ENCODE measurements around the gene TMC3.
"Not testable (repeated sequence)": the region's sequence is repeated elsewhere in the genome, so short reads cannot be mapped to it uniquely, and the experiment has no call there.

Gene TMC3

DNA sequence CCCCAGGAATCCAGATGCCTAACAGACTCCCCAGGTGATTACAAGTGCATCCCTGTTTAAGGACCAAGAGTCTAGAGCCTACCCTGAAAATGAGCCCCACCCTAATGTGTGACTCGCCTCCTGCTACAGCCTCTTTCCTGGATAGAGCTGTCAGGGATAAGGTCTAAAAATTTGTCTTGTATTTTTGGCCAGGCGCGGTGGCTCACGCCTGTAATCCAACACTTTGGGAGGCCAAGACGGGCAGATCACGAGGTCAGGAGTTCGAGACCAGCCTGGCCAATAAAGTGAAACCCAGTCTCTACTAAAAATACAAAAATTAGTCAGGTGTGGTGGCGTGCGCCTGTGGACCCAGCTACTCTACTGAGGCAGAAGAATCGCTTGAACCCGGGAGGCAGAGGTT lies 11.2 kb downstream of the TMC3 start:
- Histone ChIP-seq H3K36me3 (ENCODE audit: control insufficient read depth, insufficient read depth, low read length, severe bottlenecking) (no peaks in the 10 kb centered on the region), H3K9me3 (ENCODE audit: control insufficient read depth, low read length) (peaks cover 2% of the 10 kb centered on the region), H3K4me3 (ENCODE audit: low read length) (no peak overlapping the region), H3K4me1 (ENCODE audit: control insufficient read depth, insufficient read depth, low read length) (peaks cover 8% of the 10 kb centered on the region), H3K27me3 (replicated peaks; ENCODE audit: control insufficient read depth, insufficient read depth, low read length) (no peaks in the 10 kb centered on the region), H3K9ac (ENCODE audit: low read length) (no peak overlapping the region)
- no peak for DNase-seq (ENCODE audit: low read depth)

DNA sequence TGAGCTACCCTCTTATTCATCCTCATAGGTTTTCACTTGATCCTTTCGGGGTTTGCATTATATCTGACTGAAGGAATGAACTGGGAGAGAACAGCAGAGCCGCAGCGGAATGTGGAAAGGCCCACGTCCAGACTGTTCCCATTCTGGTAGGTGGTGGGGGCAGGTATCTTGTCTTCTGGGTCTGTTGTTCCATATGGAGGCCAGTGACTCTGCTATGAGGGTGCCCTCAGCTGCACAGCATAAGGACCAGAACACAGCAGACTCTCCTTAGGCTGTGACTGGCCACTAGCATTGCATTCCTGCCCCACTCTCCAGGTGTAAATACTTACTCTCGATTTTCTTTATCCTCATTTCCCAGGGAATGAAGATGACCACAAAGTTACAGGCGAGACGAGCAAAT lies 12.1 kb downstream of the TMC3 start:
- Histone ChIP-seq H3K36me3 (ENCODE audit: control insufficient read depth, insufficient read depth, low read length, severe bottlenecking) (no peaks in the 10 kb centered on the region), H3K9ac (ENCODE audit: low read length) (no peak overlapping the region), H3K4me3 (ENCODE audit: low read length) (no peak overlapping the region), H3K27me3 (replicated peaks; ENCODE audit: control insufficient read depth, insufficient read depth, low read length) (no peaks in the 10 kb centered on the region), H3K4me1 (ENCODE audit: control insufficient read depth, insufficient read depth, low read length) (peaks cover 8% of the 10 kb centered on the region), H3K9me3 (ENCODE audit: control insufficient read depth, low read length) (peaks cover 5% of the 10 kb centered on the region)
- no peak for DNase-seq (ENCODE audit: low read depth)

DNA sequence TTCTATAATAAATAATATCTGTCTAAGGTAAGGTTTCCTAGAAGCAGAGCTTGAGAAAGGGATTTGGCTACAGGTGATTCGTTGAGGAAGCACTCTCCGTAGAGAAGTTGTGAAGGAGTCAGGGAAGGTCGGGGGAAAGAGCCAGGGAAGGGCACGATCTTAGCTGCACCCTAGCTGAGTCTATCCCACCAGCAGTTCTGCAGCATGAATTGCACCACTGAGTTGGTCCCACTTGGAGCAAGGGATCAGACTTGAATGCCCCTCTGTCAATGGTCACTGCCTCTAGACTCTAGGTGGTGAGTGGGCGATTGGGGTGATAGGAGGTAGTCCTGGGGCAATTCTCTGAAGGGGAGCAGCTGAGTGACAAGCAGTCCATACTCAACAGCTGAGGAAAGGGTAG lies 13.5 kb downstream of the TMC3 start:
- peaks cover 8% of the 10 kb centered on the region for H3K4me1 ChIP-seq (ENCODE audit: control insufficient read depth, insufficient read depth, low read length)
- no peak overlapping the region for H3K4me3 ChIP-seq (ENCODE audit: low read length)
- no peaks in the 10 kb centered on the region for H3K36me3 ChIP-seq (ENCODE audit: control insufficient read depth, insufficient read depth, low read length, severe bottlenecking)
- H3K9ac ChIP-seq (ENCODE audit: low read length) = no peak overlapping the region
- H3K27me3 ChIP-seq (replicated peaks; ENCODE audit: control insufficient read depth, insufficient read depth, low read length) = no peaks in the 10 kb centered on the region
- peaks cover 5% of the 10 kb centered on the region for H3K9me3 ChIP-seq (ENCODE audit: control insufficient read depth, low read length)
- DNase-seq (ENCODE audit: low read depth) = no peak

DNA sequence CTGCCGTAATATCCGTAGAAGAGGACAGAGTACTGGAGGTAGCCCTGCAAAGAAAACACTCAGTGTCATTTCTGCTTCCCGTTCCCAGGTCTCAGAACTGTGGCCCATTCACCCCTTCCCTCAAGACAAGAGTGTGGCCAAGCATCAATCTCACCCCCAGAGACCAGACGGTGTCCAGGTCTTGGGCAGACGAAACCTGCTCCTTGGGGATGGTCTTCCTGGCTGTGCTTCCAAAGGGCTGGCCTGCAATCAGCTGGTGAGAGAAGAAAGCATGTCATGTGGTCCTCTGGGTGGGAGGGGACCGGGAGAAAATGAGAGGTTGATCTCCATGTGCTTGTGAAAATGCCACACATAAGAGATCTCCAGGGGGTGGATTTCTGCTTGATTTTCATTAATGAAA lies 15.8 kb downstream of the TMC3 start:
- Histone ChIP-seq H3K36me3 (ENCODE audit: control insufficient read depth, insufficient read depth, low read length, severe bottlenecking) (no peaks in the 10 kb centered on the region), H3K4me3 (ENCODE audit: low read length) (no peak overlapping the region), H3K27me3 (replicated peaks; ENCODE audit: control insufficient read depth, insufficient read depth, low read length) (peaks cover 11% of the 10 kb centered on the region), H3K9me3 (ENCODE audit: control insufficient read depth, low read length) (peaks cover 5% of the 10 kb centered on the region), H3K9ac (ENCODE audit: low read length) (no peak overlapping the region), H3K4me1 (ENCODE audit: control insufficient read depth, insufficient read depth, low read length) (peaks cover 3% of the 10 kb centered on the region)
- no peak for DNase-seq (ENCODE audit: low read depth)

DNA sequence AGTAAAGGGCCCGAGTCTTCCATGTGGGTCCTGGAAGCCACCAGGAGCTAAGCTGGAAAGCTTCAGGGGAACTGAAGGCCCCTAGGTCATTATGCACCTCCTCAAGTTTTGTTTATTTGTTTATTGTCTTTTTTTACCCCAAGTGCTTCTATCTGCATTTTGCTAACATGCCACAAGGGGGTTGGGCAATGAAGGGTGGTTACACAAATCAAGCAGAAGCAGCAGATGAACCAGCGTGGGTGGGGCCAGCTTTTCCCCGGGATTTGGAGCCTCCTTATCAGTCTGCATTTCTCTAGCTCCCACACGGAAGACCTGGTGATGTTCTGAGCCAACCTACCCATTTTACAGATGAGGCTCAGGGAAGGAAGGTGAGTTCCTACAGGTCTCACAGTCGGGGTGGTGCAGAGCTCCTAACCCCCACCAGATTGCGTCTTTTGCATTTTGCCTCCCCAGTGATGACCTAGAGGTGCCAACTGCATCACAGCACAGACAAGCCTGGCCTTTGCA lies 16.8 kb downstream of the TMC3 start:
- DNase-seq (ENCODE audit: low read depth) = no peak

DNA sequence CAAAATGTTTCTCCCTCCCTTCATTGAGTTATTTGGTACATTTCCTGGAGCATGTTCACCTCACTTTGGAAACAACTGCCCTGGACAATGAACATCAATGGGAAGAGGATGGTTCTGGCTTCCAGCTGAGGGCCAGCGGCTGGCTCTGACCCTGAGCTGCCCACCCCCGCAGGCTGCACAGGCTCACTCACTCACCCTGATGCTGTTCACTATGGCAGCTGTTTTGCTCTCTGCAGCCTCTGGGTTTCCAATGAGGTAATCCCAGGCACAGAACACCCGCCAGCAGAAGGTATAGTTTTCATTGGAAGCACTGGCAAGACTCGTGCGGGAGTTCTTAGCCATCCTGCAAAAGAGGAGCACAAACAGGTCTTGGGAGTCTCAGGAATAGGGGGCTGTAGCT lies 17.8 kb downstream of the TMC3 start:
- DNase-seq (ENCODE audit: low read depth) = no peak
- no peak overlapping the region for H3K9ac ChIP-seq (ENCODE audit: low read length)
- H3K9me3 ChIP-seq (ENCODE audit: control insufficient read depth, low read length) = peaks cover 5% of the 10 kb centered on the region
- no peaks in the 10 kb centered on the region for H3K4me1 ChIP-seq (ENCODE audit: control insufficient read depth, insufficient read depth, low read length)
- peaks cover 11% of the 10 kb centered on the region for H3K27me3 ChIP-seq (replicated peaks; ENCODE audit: control insufficient read depth, insufficient read depth, low read length)
- no peak overlapping the region for H3K4me3 ChIP-seq (ENCODE audit: low read length)
- H3K36me3 ChIP-seq (ENCODE audit: control insufficient read depth, insufficient read depth, low read length, severe bottlenecking) = no peaks in the 10 kb centered on the region

More for the DNA sequence above, 16.8 kb downstream of the TMC3 start:
- Histone ChIP-seq H3K4me1 (ENCODE audit: control insufficient read depth, insufficient read depth, low read length) (no peaks in the 10 kb centered on the region), H3K36me3 (ENCODE audit: control insufficient read depth, insufficient read depth, low read length, severe bottlenecking) (no peaks in the 10 kb centered on the region), H3K27me3 (replicated peaks; ENCODE audit: control insufficient read depth, insufficient read depth, low read length) (peaks cover 11% of the 10 kb centered on the region), H3K9ac (ENCODE audit: low read length) (no peak overlapping the region), H3K9me3 (ENCODE audit: control insufficient read depth, low read length) (peaks cover 5% of the 10 kb centered on the region), H3K4me3 (ENCODE audit: low read length) (no peak overlapping the region)

DNA sequence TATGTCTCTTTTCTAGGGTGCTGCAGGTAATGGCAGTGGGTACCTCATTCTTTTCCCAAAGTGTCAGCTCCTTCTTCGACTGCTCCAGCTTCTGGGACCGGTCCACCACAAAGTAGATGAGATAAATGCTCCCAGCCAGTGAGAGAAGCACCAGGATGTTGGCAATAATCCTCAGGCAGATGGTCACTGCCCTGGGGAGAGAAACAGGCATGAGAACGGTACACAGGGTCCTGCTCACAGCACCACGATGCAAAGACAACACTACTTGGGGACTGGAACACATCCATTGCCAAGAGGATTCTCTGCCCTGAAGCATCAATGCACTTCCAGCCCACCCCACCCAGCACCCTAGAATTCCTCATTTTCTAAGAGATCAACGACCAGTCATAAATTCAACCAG lies 22.4 kb downstream of the TMC3 start:
- Histone ChIP-seq H3K9ac (ENCODE audit: low read length) (no peak overlapping the region), H3K4me1 (ENCODE audit: control insufficient read depth, insufficient read depth, low read length) (no peaks in the 10 kb centered on the region), H3K27me3 (replicated peaks; ENCODE audit: control insufficient read depth, insufficient read depth, low read length) (peaks cover 26% of the 10 kb centered on the region), H3K4me3 (ENCODE audit: low read length) (no peak overlapping the region), H3K36me3 (ENCODE audit: control insufficient read depth, insufficient read depth, low read length, severe bottlenecking) (no peaks in the 10 kb centered on the region), H3K9me3 (ENCODE audit: control insufficient read depth, low read length) (no peaks in the 10 kb centered on the region)
- no peak for DNase-seq (ENCODE audit: low read depth)

DNA sequence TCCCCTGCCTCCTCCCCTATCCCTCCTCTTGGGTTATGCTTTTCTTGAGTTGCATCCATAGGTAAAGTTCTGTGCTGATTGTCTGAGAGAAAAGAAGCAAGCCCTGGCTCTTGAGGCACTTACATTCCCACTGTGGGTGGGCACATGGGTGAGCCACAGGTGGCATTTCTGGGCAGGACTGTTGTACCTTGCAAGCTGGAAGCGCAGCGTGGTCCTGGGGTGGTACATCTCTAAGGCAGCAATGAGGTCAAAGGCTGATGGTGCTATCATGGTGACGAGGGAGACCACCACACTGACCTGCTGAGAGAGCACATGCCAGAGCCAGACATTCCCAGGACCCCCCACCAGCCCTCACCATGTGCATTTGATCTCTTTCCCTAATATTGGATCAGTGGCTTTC lies 24.7 kb downstream of the TMC3 start:
- H3K4me1 ChIP-seq (ENCODE audit: control insufficient read depth, insufficient read depth, low read length) = no peaks in the 10 kb centered on the region
- H3K27me3 ChIP-seq (replicated peaks; ENCODE audit: control insufficient read depth, insufficient read depth, low read length) = peaks cover 29% of the 10 kb centered on the region
- no peaks in the 10 kb centered on the region for H3K9me3 ChIP-seq (ENCODE audit: control insufficient read depth, low read length)
- H3K9ac ChIP-seq (ENCODE audit: low read length) = no peak overlapping the region
- no peaks in the 10 kb centered on the region for H3K36me3 ChIP-seq (ENCODE audit: control insufficient read depth, insufficient read depth, low read length, severe bottlenecking)
- no peak overlapping the region for H3K4me3 ChIP-seq (ENCODE audit: low read length)
- DNase-seq (ENCODE audit: low read depth) = no peak

DNA sequence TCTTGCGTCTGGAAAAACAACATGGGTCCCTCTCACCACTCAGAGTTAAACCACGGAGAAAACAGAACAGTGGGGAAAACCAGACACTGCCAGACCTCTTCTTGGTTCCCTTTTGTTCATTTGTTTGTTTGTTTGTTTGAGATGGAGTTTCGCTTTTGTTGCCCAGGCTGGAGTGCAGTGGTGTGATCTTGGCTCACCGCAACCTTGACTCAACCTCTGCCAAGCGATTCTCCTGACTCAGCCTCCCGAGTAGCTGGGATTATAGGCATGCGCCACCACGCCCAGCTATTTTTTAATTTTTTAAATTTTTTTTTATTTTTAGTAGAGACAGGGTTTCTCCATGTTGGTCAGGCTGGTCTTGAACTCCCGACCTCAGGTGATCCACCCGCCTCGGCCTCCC lies 25.3 kb downstream of the TMC3 start:
- not testable (repeated sequence) for H3K4me3 ChIP-seq (ENCODE audit: low read length); H3K4me1 ChIP-seq (ENCODE audit: control insufficient read depth, insufficient read depth, low read length); H3K9me3 ChIP-seq (ENCODE audit: control insufficient read depth, low read length); H3K9ac ChIP-seq (ENCODE audit: low read length); H3K36me3 ChIP-seq (ENCODE audit: control insufficient read depth, insufficient read depth, low read length, severe bottlenecking); DNase-seq (ENCODE audit: low read depth)
- peaks cover 31% of the 10 kb centered on the region for H3K27me3 ChIP-seq (replicated peaks; ENCODE audit: control insufficient read depth, insufficient read depth, low read length)

DNA sequence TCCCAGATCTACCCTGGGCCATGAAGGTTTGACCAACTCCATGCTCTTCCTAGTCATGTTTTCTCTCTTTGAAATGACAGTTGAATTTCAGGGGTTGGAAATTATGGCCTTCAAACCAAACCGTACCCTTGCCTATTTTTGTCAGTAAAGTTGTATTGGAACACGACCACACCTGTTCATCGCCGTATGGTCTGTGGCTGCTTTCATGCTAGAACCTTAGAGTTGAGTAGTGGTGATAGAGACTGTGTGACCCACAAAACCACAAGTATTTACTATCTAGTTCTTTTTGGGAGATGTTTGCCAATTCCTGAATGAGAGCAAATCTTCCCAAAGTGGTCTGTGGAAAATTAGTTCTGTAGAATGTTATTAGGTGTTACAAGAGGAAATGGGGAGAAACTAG lies 26.1 kb downstream of the TMC3 start:
- DNase-seq (ENCODE audit: low read depth) = no peak
- H3K4me1 ChIP-seq (ENCODE audit: control insufficient read depth, insufficient read depth, low read length) = no peaks in the 10 kb centered on the region

DNA sequence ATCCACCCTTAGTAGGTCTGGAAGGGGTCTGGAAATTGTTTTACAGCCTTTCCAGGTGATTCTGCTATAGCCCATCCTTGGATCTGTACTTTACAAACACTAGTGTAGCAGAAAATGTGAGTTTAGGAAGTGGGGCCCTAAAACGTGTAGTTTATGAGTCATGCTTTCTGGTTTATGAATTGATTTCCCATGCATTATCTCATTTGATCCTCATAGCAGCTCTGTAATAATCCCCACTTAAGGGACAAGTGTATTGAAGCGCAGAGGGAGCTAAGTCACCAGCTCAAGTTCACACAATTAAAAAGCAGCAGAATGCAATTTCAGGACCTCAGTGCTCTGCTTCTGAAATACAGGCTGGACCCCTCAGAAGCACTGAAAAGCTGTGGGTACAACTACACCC lies 27.4 kb downstream of the TMC3 start:
- no peaks in the 10 kb centered on the region for H3K4me1 ChIP-seq (ENCODE audit: control insufficient read depth, insufficient read depth, low read length)
- H3K4me3 ChIP-seq (ENCODE audit: low read length) = no peak overlapping the region
- H3K9me3 ChIP-seq (ENCODE audit: control insufficient read depth, low read length) = no peaks in the 10 kb centered on the region
- DNase-seq (ENCODE audit: low read depth) = no peak
- peaks cover 45% of the 10 kb centered on the region for H3K27me3 ChIP-seq (replicated peaks; ENCODE audit: control insufficient read depth, insufficient read depth, low read length)
- no peaks in the 10 kb centered on the region for H3K36me3 ChIP-seq (ENCODE audit: control insufficient read depth, insufficient read depth, low read length, severe bottlenecking)
- no peak overlapping the region for H3K9ac ChIP-seq (ENCODE audit: low read length)

More for the DNA sequence above, 26.1 kb downstream of the TMC3 start:
- Histone ChIP-seq H3K4me3 (ENCODE audit: low read length) (no peak overlapping the region), H3K27me3 (replicated peaks; ENCODE audit: control insufficient read depth, insufficient read depth, low read length) (peaks cover 36% of the 10 kb centered on the region), H3K9me3 (ENCODE audit: control insufficient read depth, low read length) (no peaks in the 10 kb centered on the region), H3K9ac (ENCODE audit: low read length) (no peak overlapping the region), H3K36me3 (ENCODE audit: control insufficient read depth, insufficient read depth, low read length, severe bottlenecking) (no peaks in the 10 kb centered on the region)

DNA sequence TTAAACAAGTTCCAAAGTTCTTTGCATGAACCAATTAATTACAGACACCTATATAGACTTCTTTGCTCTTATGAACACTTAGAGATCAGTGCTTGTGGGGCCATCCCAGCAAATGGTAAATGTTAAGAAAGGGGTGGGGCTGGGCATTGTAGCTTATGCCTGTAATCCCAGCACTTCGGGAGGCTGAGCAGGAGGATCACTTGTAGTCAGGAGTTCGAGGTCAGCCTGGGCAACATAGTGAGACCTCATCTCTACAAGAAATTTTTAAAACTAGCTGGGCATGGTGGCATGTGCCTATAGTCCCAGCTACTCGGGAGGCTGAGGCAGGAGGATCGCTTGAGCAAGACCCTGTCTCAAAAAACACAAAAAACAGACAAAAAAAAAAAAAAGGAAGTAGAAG lies 30.6 kb downstream of the TMC3 start:
- H3K4me1 ChIP-seq (ENCODE audit: control insufficient read depth, insufficient read depth, low read length) = peaks cover 9% of the 10 kb centered on the region
- H3K27me3 ChIP-seq (replicated peaks; ENCODE audit: control insufficient read depth, insufficient read depth, low read length) = peaks cover 63% of the 10 kb centered on the region
- no peak overlapping the region for H3K9ac ChIP-seq (ENCODE audit: low read length)
- no peaks in the 10 kb centered on the region for H3K36me3 ChIP-seq (ENCODE audit: control insufficient read depth, insufficient read depth, low read length, severe bottlenecking)
- no peak overlapping the region for H3K4me3 ChIP-seq (ENCODE audit: low read length)
- DNase-seq (ENCODE audit: low read depth) = no peak
- H3K9me3 ChIP-seq (ENCODE audit: control insufficient read depth, low read length) = no peaks in the 10 kb centered on the region
